Panc1 (cell line): Measurements from ENCODE around the gene WNT7A. TPM values are rescaled to one million over a fixed set of nuclear protein-coding genes. Genes with fewer than 3 reads are reported as not detected.

Source experiments
- ATAC-seq: fragments of 200-7000 bp; cut with Tn5 transposase; 2 replicates; pipeline ENCODE4 v1.9.1; 2020; ENCODE audit warnings: mild to moderate bottlenecking, moderate library complexity
- BruUV-seq: library from RNA; stranded (reverse); fragments of 400-500 nt; replicated peaks from 2 replicates; lab custom pipeline; 2021; lab: Mats Ljungman, UMichigan
- CTCF ChIA-PET: fragments of 300-600 bp; sonication (Branson Sonifier 250); formaldehyde crosslinking; loops from one replicate; lab custom pipeline; 2022; ENCODE audit warnings: antibody characterized with exemption; lab: Charles Lee
- POLR2A ChIA-PET: fragments of 300-600 bp; sonication (Branson Sonifier 250); formaldehyde crosslinking; loops from one replicate; lab custom pipeline; 2022; ENCODE audit warnings: antibody characterized with exemption; lab: Charles Lee
- DNase-seq: peaks from one replicate; pipeline ENCODE4 v3.0.0-alpha.2; 2010; ENCODE audit warnings: low read depth, low spot score
- H3K27ac ChIP-seq: 2 replicates; pipeline ENCODE4 v1.5.1; 2011; ENCODE audit warnings: mild to moderate bottlenecking, low read length, inconsistent platforms
- H3K27me3 ChIP-seq: fragments of 200-500 bp; sonication (Bioruptor generic); 2 replicates; pipeline ENCODE4 v1.6.0; 2014; ENCODE audit warnings: low read length, inconsistent platforms; ENCODE audit not compliant: control insufficient read depth, insufficient read depth
- H3K36me3 ChIP-seq: fragments of 200-500 bp; sonication (Bioruptor generic); 2 replicates; pipeline ENCODE4 v1.5.1; 2014; ENCODE audit warnings: inconsistent platforms, mild to moderate bottlenecking, low read length, moderate library complexity; ENCODE audit not compliant: control insufficient read depth, insufficient read depth
- H3K4me1 ChIP-seq: 2 replicates; pipeline ENCODE4 v1.5.1; 2011; ENCODE audit warnings: inconsistent platforms, mild to moderate bottlenecking, low read length, moderate library complexity; ENCODE audit not compliant: control insufficient read depth, insufficient read depth
- H3K4me3 ChIP-seq, 2 experiments: 2 replicates each; pipeline ENCODE4 v1.5.1; 2011 to 2012; ENCODE audit warnings: low read depth in 2 of 2, low read length in 2 of 2, mild to moderate bottlenecking in 2 of 2, inconsistent platforms in 1 of 2, moderate library complexity in 1 of 2
- H3K9me3 ChIP-seq: fragments of 200-500 bp; sonication (Bioruptor generic); 2 replicates; pipeline ENCODE4 v1.5.1; 2014; ENCODE audit warnings: low read depth, mild to moderate bottlenecking, inconsistent platforms, low read length, moderate library complexity; ENCODE audit not compliant: control insufficient read depth, insufficient read depth
- CTCF ChIP-seq: fragments of 450-650 bp; IDR thresholded peaks from 2 replicates; pipeline ENCODE4 v1.5.1; 2017; ENCODE audit warnings: mild to moderate bottlenecking
- POLR2AphosphoS5 ChIP-seq: IDR thresholded peaks from 2 replicates; pipeline ENCODE4 v1.6.1; 2012; ENCODE audit warnings: mild to moderate bottlenecking, low read depth, low read length, moderate library complexity
- REST ChIP-seq, 2 experiments: IDR thresholded peaks; 2 replicates each; pipeline ENCODE4 v1.6.1; 2011 to 2012; ENCODE audit warnings: low read depth in 2 of 2, control low read depth in 1 of 2, low read length in 1 of 2, mild to moderate bottlenecking in 1 of 2, moderate library complexity in 1 of 2; ENCODE audit not compliant: insufficient read depth in 1 of 2
- SIN3A ChIP-seq: IDR thresholded peaks from 2 replicates; pipeline ENCODE4 v1.6.1; 2012; ENCODE audit warnings: low read depth, mild to moderate bottlenecking, low read length, moderate library complexity, borderline replicate concordance; ENCODE audit not compliant: insufficient read depth
- TCF7L2 ChIP-seq: IDR thresholded peaks from 2 replicates; pipeline ENCODE4 v1.6.1; 2011; ENCODE audit warnings: mild to moderate bottlenecking, low read depth, low read length, inconsistent platforms
- in situ Hi-C: cut with HindIII; loops from 2 replicates; pipeline ENCODE4 v1.10.0; 2016; ENCODE audit warnings: low sequenced_read_pairs, low pct_unique_long_range_greater_than_20kb
- intact Hi-C: fragments of 100-400 bp; cut with micrococcal nuclease; formaldehyde crosslinking; loops from one replicate; pipeline ENCODE4 v1.10.0; 2022; ENCODE audit not compliant: unreplicated experiment
- total RNA-seq: library from RNA; stranded (reverse); gene quantifications from one replicate; pipeline ENCODE4 v1.2.1, GENCODE V29; 2021; ENCODE audit not compliant: unreplicated experiment

The WNT7A gene
- total RNA-seq, 1 experiment from 2014 or later = not detected

- DNase-seq = no peak
- intact Hi-C loops = loop anchor here (1.0 kb wide), 1 partner anchor 228 kb away; no protein-coding TSS in a partner anchor
- H3K27ac ChIP-seq = no peak overlapping the region
- ATAC-seq = peak; percentile 65; the same call in 1 of the 2 replicates
- H3K4me1 ChIP-seq = no peaks in the 10 kb centered on the region; the same call in 1 of the 2 replicates
- peaks cover 5% of the 10 kb centered on the region for H3K27me3 ChIP-seq
- CTCF ChIA-PET = interaction anchor here (0.6 to 3.3 kb wide), 3 partner anchors 117 to 230 kb away, joined by 3 to 23 read pairs (median 18); no protein-coding TSS in a partner anchor
- H3K9me3 ChIP-seq = no peaks in the 10 kb centered on the region
- no TSS peak for BruUV-seq
- in situ Hi-C loops = no loop called here
- no peak overlapping the region for H3K4me3 ChIP-seq
- no peak for TF ChIP-seq TCF7L2
- 0 out of 4 replicates have a peak, but pooled peaks of 1 of the 2 experiments have one; percentile 13 for TF ChIP-seq REST (IDR thresholded peaks at IDR 0.05; ENCODE audit: insufficient read depth in 1 of 2, low read depth in 2 of 2, low read length in 1 of 2)
- peak; percentile 86 for TF ChIP-seq CTCF
- TF ChIP-seq POLR2AphosphoS5 = no peak
- no peak for TF ChIP-seq SIN3A
- no peaks in the 10 kb centered on the region for H3K36me3 ChIP-seq
- POLR2A ChIA-PET = no interaction called here
Measured at GRCh38 chr3:13884851-13885703, 5.2 kb upstream of the WNT7A start.

- ChIA-PET POLR2A (no interaction called here), CTCF (interaction anchor here (0.7 to 3.3 kb wide), 3 partner anchors 38 to 230 kb away, joined by 3 to 23 read pairs (median 3); no protein-coding TSS in a partner anchor)
Measured at GRCh38 chr3:13883681-13884080, 3.8 kb upstream of the WNT7A start.

More at GRCh38 chr3:13883681-13884080, 3.8 kb upstream of the WNT7A start:
- Histone ChIP-seq H3K27me3 (peaks cover 5% of the 10 kb centered on the region), H3K9me3 (no peaks in the 10 kb centered on the region), H3K27ac (no peak overlapping the region), H3K4me3 (no peak overlapping the region), H3K4me1 (no peaks in the 10 kb centered on the region; the same call in 1 of the 2 replicates), H3K36me3 (no peaks in the 10 kb centered on the region)
- intact Hi-C loops (no loop called here), in situ Hi-C loops (no loop called here)
- TF ChIP-seq SIN3A (no peak), TCF7L2 (no peak), POLR2AphosphoS5 (no peak), CTCF (no peak), REST (IDR thresholded peaks at IDR 0.05; ENCODE audit: insufficient read depth in 1 of 2, low read depth in 2 of 2, low read length in 1 of 2) (no peak)
- ATAC-seq (no peak), DNase-seq (no peak)
- BruUV-seq = no TSS peak
